ENCODE results near the gene PRSS56. TPM values are rescaled to one million over a fixed set of nuclear protein-coding genes. Genes with fewer than 3 reads are reported as not detected.

PRSS56 gene
- total RNA-seq, 2 experiments from 2014 or later = not detected

DNA sequence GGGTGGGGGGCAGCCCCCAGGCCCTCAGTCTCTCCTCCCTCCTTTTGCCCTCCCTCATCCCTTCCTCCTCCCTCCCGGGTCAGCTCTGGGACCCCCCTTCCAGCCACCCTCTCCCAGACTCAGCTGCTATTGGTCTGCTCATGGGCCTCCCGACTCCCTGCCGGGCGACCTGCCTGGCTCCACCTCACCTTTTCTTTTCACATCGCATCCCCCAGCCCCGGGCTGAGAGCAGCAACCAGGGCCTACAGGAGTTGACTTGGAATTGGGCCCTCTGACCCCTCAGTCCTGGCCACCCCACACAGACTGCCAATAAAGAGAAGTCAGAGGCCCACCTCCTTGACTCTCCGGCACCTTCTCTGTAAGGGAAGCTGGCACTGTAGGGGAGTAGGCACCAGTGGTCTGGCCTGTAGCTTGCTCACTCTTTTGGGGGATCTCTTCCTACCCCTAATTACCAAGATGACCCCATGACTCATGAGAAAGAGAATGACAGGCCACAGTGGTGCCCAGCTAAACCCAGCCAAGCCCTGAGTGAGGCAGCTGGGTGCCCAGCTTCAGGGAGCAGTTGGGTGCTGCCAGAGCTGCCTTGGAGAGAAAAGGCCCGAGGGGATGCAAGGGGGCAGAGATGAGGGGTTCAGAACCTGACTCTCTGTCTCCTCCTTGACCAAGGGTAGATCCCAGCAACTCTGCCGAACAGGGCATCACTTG, 30.5 kb upstream of the PRSS56 start:
- H3K4me3 Mint-ChIP-seq = no peak overlapping the region
- CTCF ChIA-PET = interaction anchor here (0.7 to 1.4 kb wide), 2 partner anchors 33 to 43 kb away, joined by 3 to 4 read pairs; no protein-coding TSS in a partner anchor
- intact Hi-C loops (cut with micrococcal nuclease) = no loop called here
- H3K36me3 Mint-ChIP-seq = no peaks in the 10 kb centered on the region
- no peak for DNase-seq
- no peak overlapping the region for H3K27ac Mint-ChIP-seq
- H3K9me3 Mint-ChIP-seq = no peaks in the 10 kb centered on the region
- POLR2A ChIA-PET = no interaction called here
- peaks cover 8% of the 10 kb centered on the region for H3K4me1 Mint-ChIP-seq (ENCODE audit: low read depth)
- peaks cover 40% of the 10 kb centered on the region for H3K27me3 Mint-ChIP-seq

DNA sequence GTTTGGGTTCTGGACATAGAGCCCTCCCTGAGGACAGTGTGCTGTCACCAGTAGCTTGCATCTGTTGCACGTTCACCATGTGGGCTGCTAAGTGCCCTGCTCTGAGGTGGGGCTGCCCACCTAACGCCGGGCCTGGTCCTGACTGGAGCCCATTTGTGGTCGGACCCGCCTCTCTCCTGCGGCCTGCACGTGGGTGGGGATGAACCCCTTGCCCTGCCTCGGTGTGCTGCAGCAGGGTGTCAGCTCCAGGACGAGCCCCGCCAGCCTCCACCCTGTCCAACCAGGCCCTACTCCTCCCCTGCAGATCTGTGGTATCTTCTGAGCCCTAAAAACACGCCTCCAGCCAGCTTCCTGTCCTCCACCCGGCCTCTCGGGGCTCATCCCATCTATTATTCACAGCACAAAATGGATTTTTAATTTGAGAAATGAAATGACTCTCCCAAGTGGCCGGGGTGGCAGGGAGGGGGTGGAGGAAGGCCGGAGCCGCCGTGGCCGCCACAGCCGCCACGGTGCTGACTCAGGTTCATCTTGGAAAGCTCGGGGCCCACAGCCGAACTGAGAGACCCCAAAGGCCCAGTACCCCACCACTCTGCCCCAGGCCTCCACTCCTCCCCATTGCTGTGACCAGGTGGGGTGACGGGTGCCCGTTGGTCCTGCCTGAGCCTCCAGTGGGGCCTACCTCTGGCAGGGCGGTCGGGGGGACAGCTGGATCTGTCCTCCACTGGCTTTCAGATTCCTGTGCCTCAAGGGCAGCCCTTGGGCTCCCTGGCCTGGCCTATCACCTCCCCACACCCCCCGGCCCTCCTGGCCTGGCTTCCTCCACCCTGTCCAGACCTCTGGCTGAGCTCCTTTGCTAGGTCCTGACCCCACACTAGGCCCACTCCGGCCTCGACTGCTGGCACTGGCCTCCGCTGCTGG, 29.7 kb upstream of the PRSS56 start:
- Mint-ChIP-seq H3K9me3 (no peaks in the 10 kb centered on the region), H3K4me3 (no peak overlapping the region), H3K27ac (no peak overlapping the region), H3K27me3 (peaks cover 32% of the 10 kb centered on the region), H3K4me1 (ENCODE audit: low read depth) (peaks cover 4% of the 10 kb centered on the region), H3K36me3 (no peaks in the 10 kb centered on the region)
- ChIA-PET CTCF (interaction anchor here (0.7 to 1.4 kb wide), 2 partner anchors 32 to 43 kb away, joined by 3 to 4 read pairs; no protein-coding TSS in a partner anchor), POLR2A (no interaction called here)
- intact Hi-C loops (cut with micrococcal nuclease) = no loop called here
- DNase-seq = no peak

DNA sequence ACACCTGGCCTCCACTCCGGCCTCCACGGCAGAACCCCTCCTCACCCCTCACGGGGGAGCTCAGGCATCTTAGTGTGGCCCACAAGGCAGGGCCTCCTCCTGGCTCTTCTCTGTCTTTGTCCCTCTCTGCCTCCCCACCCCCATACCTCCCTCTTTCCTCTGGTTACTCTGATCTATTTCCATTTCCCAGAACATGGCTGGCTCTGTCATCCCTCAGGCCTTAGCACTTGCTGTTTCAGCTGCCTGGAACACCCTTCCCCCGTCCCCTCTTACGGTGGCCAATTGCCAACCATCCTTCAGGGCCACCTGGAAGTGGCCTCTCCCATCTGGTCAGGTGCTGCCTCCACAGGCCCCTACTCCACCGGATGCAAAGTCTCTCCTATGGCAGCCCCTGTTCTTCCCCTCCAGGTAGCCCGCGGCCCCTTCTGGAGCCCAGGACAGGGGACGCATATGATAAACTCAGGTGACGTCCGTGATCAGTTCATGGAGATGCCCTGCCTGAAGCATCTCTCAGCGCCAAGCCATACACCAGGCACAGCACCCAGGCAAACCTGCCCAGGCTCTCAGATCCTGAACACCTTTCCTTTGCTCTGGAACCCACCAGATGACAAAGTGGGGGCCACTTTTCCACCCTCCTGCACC, 28.9 kb upstream of the PRSS56 start:
- peaks cover 4% of the 10 kb centered on the region for H3K4me1 Mint-ChIP-seq (ENCODE audit: low read depth)
- intact Hi-C loops (cut with micrococcal nuclease) = no loop called here
- no peak overlapping the region for H3K27ac Mint-ChIP-seq
- CTCF ChIA-PET = no interaction called here
- H3K4me3 Mint-ChIP-seq = no peak overlapping the region
- DNase-seq = no peak
- H3K9me3 Mint-ChIP-seq = no peaks in the 10 kb centered on the region
- no peaks in the 10 kb centered on the region for H3K36me3 Mint-ChIP-seq
- POLR2A ChIA-PET = no interaction called here
- H3K27me3 Mint-ChIP-seq = peaks cover 32% of the 10 kb centered on the region

DNA sequence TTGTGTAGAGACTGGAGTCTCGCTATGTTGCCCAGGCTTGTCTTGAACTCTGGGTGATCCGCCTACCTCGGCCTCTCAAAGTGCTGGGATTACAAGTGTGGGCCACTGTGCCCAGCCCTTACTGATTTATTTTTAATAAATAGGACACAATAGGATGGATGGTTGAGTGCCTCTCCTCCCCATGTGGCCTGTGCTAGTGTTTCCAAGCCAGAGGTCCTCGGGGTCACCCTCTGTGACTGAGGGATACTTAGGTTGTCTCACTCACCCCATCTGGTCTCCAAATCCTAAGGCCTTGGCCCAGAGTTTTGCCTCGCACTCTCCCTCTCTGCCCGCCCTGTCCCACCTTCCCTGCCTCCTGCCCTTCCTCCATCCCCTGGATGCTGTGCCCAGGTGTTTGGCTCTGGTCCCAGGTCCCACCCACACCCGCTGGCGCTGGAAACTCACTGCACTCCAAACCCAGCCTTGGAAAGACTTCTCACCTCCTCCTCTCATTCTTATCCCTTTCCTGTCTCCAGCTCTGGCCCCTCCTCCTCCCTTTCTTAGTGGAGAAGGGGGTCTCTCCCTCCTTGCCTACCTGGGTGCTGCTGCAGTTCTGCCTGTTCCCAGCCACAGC, 27.8 kb upstream of the PRSS56 start:
- Mint-ChIP-seq H3K4me3 (no peak overlapping the region), H3K27me3 (peaks cover 26% of the 10 kb centered on the region), H3K9me3 (no peaks in the 10 kb centered on the region), H3K36me3 (no peaks in the 10 kb centered on the region), H3K27ac (no peak overlapping the region), H3K4me1 (ENCODE audit: low read depth) (no peaks in the 10 kb centered on the region)
- intact Hi-C loops (cut with micrococcal nuclease) = no loop called here
- ChIA-PET POLR2A (no interaction called here), CTCF (no interaction called here)
- DNase-seq = no peak

DNA sequence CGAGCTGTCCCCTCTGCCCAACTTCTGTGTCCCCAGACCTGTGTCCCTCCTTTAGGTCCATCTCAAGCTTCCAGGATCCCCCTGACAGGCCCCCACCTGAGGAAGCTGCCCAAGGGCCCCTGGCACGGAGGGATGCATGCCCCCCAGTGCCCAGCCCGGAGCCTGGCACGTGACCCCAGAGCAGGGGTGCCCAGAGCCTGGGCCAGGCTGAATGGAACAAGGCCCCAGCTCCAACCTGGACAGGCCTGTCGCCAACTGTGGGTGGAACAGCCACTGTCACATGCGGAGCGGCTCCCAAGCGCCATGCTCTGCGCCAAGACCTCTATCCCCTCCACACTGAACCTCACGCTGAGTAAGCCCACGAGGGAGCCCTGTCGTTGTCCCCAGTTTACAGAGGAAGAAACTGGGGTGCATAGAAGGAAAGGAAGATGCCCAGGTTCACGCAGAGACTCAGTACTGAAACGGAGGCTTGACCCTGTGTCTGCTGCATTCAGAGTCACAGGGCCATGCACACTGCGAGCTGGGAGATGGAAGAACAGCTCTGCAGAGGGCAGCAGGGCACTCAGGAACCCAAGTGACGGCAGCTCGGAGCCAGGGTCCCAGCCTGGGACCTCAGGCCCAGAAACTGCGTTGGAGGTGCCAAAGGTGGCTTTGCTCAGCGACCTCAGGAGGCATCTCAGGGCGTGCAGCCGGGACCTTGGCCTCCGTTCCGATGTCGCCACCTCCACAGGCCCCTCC, 27.1 kb upstream of the PRSS56 start:
- H3K9me3 Mint-ChIP-seq = no peaks in the 10 kb centered on the region
- intact Hi-C loops (cut with micrococcal nuclease) = no loop called here
- no peaks in the 10 kb centered on the region for H3K36me3 Mint-ChIP-seq
- ChIA-PET CTCF (no interaction called here), POLR2A (no interaction called here)
- no peak for DNase-seq
- no peak overlapping the region for H3K4me3 Mint-ChIP-seq
- H3K27ac Mint-ChIP-seq = no peak overlapping the region
- no peaks in the 10 kb centered on the region for H3K4me1 Mint-ChIP-seq (ENCODE audit: low read depth)
- H3K27me3 Mint-ChIP-seq = peaks cover 24% of the 10 kb centered on the region

DNA sequence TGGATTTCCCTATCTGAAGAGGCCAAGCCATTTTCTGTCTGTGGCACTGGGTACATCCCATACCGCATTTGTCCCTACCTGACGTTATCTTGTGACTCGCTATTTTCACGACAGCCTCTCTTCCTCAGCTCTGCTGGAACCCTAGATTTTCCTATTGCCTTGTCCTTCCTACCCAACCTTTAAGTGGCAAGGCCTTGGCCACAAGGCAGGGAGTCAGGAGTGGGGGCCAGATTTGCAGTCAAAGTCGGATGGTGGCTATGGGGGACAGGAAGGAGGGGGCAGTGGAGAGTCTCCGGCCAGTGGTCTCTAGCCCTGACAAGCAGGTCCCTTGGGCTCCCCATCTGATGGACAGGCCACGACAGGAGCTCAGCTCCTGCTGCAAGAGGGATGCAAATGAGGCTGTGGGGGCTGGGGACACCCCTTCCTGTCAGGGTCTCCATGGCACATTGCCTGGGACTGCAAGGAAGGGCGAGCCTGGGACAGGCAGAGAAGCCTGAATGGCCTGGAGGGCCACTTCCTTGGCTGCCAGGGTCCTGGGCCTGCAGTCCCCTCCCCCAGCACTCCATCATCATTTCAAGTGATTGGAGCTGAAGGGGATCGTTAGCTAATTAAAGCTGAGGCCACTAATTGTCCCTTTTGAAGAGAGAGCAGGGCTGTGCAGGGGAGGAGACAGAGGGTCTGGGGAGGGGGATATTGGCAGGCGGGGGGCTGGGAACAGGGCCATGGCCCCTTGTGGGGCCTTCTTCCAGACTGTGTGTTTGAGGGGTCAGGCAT, 26.3 kb upstream of the PRSS56 start:
- no peak overlapping the region for H3K27ac Mint-ChIP-seq
- no peaks in the 10 kb centered on the region for H3K36me3 Mint-ChIP-seq
- intact Hi-C loops (cut with micrococcal nuclease) = no loop called here
- CTCF ChIA-PET = no interaction called here
- DNase-seq = no peak
- H3K4me3 Mint-ChIP-seq = no peak overlapping the region
- H3K9me3 Mint-ChIP-seq = no peaks in the 10 kb centered on the region
- H3K4me1 Mint-ChIP-seq (ENCODE audit: low read depth) = no peaks in the 10 kb centered on the region
- POLR2A ChIA-PET = no interaction called here
- peaks cover 16% of the 10 kb centered on the region for H3K27me3 Mint-ChIP-seq

DNA sequence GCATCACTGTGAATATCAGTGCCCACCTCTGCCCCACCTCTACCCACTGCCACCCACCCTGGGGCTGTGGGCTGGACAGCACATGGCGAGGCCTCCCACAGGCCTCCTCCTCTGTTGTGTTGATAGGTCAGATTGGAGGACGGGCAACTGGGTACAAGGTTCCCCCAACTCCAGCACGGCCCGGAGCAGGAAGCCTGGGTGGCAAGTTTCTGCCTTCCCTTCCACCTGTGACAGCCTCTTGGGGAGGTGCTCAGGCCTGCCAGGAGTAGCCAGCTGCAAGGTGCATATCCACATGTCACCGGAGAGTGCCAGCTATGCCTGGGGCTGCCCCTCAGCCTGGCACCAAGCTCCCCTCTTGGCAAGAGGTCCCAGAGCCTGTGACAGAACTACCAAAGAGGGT, 25.6 kb upstream of the PRSS56 start:
- POLR2A ChIA-PET = no interaction called here
- CTCF ChIA-PET = no interaction called here
- Mint-ChIP-seq H3K27ac (no peak overlapping the region), H3K27me3 (peaks cover 10% of the 10 kb centered on the region), H3K4me1 (ENCODE audit: low read depth) (no peaks in the 10 kb centered on the region), H3K9me3 (no peaks in the 10 kb centered on the region), H3K4me3 (no peak overlapping the region), H3K36me3 (no peaks in the 10 kb centered on the region)
- no peak for DNase-seq
- intact Hi-C loops (cut with micrococcal nuclease) = no loop called here

DNA sequence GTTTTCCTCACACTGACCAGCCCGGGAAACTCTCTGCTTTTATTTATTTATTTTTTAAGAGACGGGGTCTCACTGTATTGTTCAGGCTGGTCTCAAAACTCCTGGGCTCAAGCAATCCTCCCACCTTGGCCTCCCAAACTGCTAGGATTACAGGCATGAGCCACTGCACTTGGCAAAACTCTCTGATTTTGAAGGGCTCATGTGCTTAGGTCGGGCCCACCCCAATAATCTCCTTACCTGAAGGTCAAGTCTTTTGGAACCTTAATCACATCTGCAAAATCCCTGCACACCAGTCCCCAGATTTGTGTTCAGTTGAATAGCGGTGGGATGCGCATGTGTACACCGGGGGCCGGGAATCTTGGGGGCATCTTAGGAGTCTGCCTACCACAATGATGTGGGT, 24.9 kb upstream of the PRSS56 start:
- Mint-ChIP-seq H3K27ac (no peak overlapping the region), H3K4me1 (ENCODE audit: low read depth) (no peaks in the 10 kb centered on the region), H3K36me3 (no peaks in the 10 kb centered on the region), H3K4me3 (no peak overlapping the region), H3K9me3 (no peaks in the 10 kb centered on the region), H3K27me3 (peaks cover 11% of the 10 kb centered on the region)
- POLR2A ChIA-PET = no interaction called here
- CTCF ChIA-PET = no interaction called here
- DNase-seq = no peak
- intact Hi-C loops (cut with micrococcal nuclease) = no loop called here

DNA sequence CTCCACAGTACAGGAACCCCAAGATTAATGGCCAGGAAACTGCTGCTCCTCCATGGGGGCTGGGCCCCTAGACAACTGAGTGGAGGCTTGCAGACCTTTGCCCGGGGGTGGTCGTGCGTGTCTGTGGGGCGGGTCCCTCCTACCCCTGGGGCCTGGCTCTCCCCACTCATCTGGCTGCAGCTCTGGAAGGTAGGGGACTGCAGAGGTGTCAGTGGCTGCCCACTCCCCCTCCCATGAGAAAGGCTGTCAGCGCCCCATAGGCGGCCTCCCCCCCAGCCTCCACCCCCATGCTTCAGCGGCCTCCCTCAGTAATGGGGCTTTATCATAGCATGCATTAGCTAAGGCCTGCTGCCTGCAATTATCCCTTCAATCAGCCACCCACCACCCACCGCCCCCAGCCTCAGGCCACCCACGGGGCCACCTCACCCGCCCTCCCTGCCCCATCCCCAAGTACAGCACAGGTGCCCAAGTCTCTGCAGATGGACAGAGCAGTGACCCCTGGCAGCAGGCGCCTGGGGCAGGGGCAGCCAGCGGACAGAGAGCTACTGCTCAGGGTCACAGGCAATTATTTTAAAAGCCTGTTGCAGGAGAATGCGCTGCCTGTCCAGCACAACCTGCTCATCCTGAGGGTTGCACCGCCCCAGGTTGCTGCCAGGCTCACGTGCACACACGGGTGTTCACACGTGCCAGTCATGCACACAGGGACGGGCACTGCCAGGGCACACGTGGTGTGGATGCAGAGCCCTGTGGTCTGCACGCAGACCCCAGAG, 23.5 kb upstream of the PRSS56 start:
- Mint-ChIP-seq H3K9me3 (no peaks in the 10 kb centered on the region), H3K4me1 (ENCODE audit: low read depth) (no peaks in the 10 kb centered on the region), H3K36me3 (no peaks in the 10 kb centered on the region), H3K4me3 (no peak overlapping the region), H3K27ac (no peak overlapping the region), H3K27me3 (peaks cover 13% of the 10 kb centered on the region)
- DNase-seq = no peak
- intact Hi-C loops (cut with micrococcal nuclease) = no loop called here
- POLR2A ChIA-PET = no interaction called here
- CTCF ChIA-PET = no interaction called here

DNA sequence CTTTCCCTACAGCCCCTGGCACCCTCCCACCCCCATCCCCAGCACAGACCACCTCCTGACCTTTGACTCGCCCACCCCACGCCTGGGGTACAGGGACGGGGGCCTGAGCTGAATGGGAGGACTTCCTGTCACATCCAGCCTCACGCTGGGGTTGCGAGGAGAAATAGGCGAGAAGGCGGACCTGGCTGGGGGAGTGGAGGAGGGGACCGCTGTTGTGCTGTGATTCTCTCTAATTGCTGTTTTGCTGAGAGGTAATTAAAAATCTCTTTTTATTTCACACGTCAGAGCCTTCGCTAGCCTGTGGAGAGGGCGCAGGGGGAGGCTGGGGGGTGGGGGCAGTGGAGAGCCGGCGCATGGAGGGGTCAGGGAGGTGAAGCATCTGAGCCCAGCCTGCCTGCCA, 22.8 kb upstream of the PRSS56 start:
- DNase-seq = no peak
- no peaks in the 10 kb centered on the region for H3K9me3 Mint-ChIP-seq
- intact Hi-C loops (cut with micrococcal nuclease) = no loop called here
- H3K4me3 Mint-ChIP-seq = no peak overlapping the region
- peaks cover 18% of the 10 kb centered on the region for H3K27me3 Mint-ChIP-seq
- no peaks in the 10 kb centered on the region for H3K36me3 Mint-ChIP-seq
- H3K4me1 Mint-ChIP-seq (ENCODE audit: low read depth) = peaks cover 1% of the 10 kb centered on the region
- ChIA-PET CTCF (no interaction called here), POLR2A (no interaction called here)
- H3K27ac Mint-ChIP-seq = no peak overlapping the region

DNA sequence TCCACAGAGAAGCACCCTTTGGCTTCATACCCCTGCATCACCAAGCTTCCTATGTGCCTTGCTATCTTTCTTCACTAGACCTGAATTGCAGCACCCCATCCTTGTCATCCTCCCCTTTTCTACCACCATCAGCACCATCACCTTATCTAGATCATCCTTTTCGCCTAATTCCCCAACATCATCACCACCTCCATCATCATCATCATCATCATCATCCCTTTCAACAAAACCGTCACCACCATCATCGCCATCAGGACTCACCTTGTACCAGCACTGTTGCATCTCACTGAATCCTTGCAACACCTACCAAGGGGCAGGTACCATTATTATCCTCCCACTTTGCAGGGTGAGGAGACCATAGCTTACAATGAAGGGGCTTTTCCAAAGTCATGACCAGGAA, 21.7 kb upstream of the PRSS56 start:
- ChIA-PET POLR2A (no interaction called here), CTCF (no interaction called here)
- H3K4me3 Mint-ChIP-seq = no peak overlapping the region
- peaks cover 21% of the 10 kb centered on the region for H3K27me3 Mint-ChIP-seq
- H3K36me3 Mint-ChIP-seq = no peaks in the 10 kb centered on the region
- H3K27ac Mint-ChIP-seq = no peak overlapping the region
- DNase-seq = no peak
- no peaks in the 10 kb centered on the region for H3K9me3 Mint-ChIP-seq
- intact Hi-C loops (cut with micrococcal nuclease) = no loop called here
- H3K4me1 Mint-ChIP-seq (ENCODE audit: low read depth) = peaks cover 5% of the 10 kb centered on the region
